ENCODE results near the gene HSFX3. TPM values are rescaled to one million over a fixed set of nuclear protein-coding genes. Genes with fewer than 3 reads are reported as not detected.

HSFX3 gene
- total RNA-seq, 1 donor from 2014 or later: not detected

DNA sequence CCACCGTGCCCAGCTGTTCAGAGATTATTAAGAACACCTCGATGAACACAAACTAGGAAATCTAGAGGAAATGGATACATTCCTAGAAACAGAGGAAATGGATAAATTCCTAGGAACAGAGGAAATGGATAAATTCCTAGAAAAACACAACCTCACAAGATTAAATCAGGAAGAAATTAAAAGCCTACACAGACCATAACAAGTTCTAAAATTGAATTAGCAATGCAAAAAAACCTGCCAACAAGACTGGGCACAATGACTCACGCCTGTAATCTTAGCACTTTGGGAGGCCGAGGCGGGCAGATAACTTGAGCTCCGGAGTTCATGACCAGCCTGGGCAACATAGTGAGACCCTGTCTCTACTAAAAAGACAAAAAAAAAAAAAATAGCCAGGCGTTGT, 31.5 kb downstream of the HSFX3 start:
- TF ChIP-seq, protein P1, sequence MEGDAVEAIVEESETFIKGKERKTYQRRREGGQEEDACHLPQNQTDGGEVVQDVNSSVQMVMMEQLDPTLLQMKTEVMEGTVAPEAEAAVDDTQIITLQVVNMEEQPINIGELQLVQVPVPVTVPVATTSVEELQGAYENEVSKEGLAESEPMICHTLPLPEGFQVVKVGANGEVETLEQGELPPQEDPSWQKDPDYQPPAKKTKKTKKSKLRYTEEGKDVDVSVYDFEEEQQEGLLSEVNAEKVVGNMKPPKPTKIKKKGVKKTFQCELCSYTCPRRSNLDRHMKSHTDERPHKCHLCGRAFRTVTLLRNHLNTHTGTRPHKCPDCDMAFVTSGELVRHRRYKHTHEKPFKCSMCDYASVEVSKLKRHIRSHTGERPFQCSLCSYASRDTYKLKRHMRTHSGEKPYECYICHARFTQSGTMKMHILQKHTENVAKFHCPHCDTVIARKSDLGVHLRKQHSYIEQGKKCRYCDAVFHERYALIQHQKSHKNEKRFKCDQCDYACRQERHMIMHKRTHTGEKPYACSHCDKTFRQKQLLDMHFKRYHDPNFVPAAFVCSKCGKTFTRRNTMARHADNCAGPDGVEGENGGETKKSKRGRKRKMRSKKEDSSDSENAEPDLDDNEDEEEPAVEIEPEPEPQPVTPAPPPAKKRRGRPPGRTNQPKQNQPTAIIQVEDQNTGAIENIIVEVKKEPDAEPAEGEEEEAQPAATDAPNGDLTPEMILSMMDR (conservative IDR thresholded peaks at IDR 0.05; ENCODE audit: low read depth, low read length): no peak
- no peak for DNase-seq (ENCODE audit: low read depth)
- H3K4me3 ChIP-seq (ENCODE audit: low read depth, low read length): no peak overlapping the region

DNA sequence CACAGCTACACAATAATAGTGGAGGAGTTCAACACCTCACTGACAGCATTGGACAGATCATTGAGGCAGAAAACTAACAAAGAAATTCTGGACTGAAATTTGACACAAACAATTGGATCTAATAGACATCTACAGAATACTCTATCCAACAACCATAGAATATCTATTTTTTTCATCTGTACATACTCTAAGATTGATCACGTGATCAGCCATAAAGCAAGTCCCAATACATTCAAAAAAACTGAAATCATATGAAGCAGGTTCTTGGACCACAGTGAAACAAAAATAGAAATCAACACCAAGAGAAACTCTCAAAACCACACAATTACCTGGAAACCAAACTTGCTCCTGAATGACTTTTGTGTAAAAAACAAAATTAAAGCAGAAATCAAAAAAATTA, 32.4 kb downstream of the HSFX3 start:
- no peak overlapping the region for H3K4me3 ChIP-seq (ENCODE audit: low read depth, low read length)
- TF ChIP-seq, protein P1 (conservative IDR thresholded peaks at IDR 0.05; ENCODE audit: low read depth, low read length): no peak

DNA sequence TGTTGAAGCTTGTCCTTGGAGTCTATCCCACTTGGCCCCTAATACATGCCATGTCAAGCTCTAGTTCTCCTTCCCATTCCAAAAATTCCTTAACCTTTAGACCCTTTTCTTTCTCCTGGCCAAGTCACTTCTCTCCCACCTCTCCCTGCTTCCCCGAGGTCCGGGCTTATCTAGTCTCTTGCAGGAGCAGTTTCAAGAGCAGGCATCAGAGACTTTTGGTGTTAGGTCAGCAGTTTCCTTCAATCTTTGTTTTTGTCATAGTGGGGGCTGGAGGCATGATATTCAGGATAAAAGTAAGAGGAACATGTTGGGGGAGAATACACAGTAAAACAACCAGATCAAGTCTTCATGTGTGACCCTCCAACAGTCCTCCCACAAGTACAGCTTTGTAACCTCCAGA, 33.1 kb downstream of the HSFX3 start:
- TF ChIP-seq, protein P1 (conservative IDR thresholded peaks at IDR 0.05; ENCODE audit: low read depth, low read length): no peak
- DNase-seq (ENCODE audit: low read depth): no peak
- H3K4me3 ChIP-seq (ENCODE audit: low read depth, low read length): no peak overlapping the region

More for the DNA sequence above, 32.4 kb downstream of the HSFX3 start:
- no peak for DNase-seq (ENCODE audit: low read depth)

DNA sequence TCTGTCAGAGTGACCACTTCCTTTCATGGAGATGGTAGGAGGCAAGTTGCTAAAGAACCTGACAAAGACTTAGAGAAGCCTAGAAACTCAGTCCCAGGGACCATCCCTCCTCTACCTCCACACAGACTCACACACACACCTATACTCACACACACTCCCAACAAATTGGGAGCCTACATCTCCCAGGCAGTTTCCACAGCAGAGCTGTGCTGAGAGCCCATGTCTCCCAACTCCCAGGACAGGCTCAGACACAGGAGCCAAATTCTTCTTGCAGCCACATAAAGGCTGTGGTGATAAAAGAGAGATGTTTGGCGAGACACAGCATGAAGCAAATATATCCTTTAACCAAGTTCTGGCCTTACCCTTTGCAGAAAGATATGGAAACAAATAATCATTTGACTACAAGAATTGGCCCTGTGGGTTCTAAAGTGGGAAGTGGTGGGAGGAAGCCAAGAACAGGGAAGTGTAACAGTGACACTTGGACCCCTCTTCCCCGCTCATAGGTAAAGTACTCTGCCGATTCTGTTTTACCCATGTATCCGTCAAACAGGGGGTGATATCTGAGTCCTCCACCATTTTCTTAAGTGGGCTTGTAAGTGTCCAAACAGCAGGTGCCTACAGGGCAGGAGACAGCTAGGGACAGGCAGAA, 33.6 kb downstream of the HSFX3 start:
- DNase-seq (ENCODE audit: low read depth): no peak
- TF ChIP-seq, protein P1 (conservative IDR thresholded peaks at IDR 0.05; ENCODE audit: low read depth, low read length): no peak
- no peak overlapping the region for H3K4me3 ChIP-seq (ENCODE audit: low read depth, low read length)

DNA sequence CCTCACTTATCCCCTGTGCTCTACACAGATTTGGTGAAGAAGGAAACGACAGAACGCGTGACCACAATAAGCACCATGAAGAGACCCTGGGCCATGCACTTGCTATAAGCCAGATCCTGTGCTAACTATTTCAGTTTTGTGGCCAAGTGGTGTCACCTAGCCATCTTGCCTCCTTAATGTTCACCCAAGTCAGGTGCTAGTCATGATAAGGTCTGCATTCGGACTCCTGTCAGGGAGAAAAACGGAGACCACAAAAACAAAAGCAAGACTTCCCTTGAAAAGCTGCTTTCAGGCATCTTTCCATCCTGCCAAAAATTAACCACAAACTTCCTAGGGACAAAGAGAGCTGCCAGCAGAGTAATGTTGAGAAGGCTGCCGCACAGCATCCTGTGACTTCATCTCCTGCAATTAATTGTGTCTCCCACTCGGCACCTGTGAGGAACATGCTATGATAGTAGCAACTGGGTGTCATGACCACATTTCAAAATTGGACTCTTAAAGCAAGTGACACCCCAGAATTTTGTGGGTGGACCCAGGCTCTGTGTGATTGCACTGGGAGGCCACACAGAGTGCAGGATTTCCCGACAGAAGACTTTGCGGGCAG, 35.8 kb downstream of the HSFX3 start:
- TF ChIP-seq, protein P1 (conservative IDR thresholded peaks at IDR 0.05; ENCODE audit: low read depth, low read length): no peak
- no peak for DNase-seq (ENCODE audit: low read depth)
- no peak overlapping the region for H3K4me3 ChIP-seq (ENCODE audit: low read depth, low read length)

DNA sequence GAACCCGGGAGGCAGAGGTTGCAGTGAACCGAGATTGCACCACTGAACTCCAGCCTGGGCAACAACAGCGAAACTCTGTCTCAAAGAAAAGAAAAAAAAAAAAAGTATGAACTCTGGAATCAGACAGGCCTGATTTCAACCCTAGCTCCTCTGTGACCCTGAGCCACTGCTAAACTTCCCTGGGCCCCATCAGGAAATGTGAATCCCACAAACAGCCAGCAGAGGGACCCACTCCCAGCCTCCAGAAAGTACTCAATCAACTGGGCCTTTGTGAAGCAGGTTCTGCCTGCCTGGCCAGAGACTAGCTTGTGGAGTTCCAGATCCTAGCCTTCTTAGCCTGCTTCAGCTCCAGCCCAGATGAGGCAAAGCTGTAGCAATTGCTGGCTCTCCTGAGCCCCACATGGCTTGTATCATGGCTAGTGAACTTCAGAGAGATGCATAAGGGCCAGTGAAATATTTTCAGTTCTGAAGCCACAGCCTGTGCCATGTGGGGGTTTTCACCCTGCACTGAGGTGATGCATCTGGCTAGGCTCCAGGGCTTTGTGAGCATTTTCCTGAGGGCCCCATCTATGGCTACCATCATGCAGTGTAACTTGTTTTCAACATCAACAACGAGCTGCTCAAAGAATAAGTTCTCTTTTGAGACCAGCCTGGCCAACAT, 37.4 kb downstream of the HSFX3 start:
- H3K4me3 ChIP-seq (ENCODE audit: low read depth, low read length): no peak overlapping the region
- DNase-seq (ENCODE audit: low read depth): no peak
- TF ChIP-seq, protein P1 (conservative IDR thresholded peaks at IDR 0.05; ENCODE audit: low read depth, low read length): peak; percentile 65
